ENCODE data around the gene KCMF1.
A peak's percentile ranks its signal among the peaks of the same experiment; 100 is the strongest.

Gene KCMF1

GRCh38 chr2:84956334-84957297, 14.3 kb upstream of the KCMF1 start:
- DNase-seq: no peak

DNA sequence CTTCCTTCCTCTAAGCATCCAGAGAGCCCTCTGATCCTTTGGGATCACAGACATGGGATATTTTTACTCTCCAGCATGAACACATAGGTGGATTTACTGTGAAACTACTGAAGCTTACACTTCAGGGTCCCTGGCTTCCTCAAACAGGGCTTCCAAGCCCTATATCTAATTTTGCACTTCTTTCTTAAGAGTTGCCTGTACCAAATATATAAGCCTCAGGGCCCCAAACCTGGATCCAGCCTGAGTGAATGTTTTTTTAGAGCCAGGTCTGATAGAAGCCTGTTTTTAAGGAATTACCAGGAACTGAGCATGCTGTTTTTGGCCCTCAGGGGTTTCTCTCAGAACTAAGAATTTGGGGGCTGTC, 13.2 kb upstream of the KCMF1 start:
- no peak for DNase-seq

- no peak for DNase-seq
These were observed 12.6 kb upstream of the KCMF1 start for GRCh38 chr2:84958135-84959059.

- DNase-seq: no peak
These were observed 11.8 kb upstream of the KCMF1 start for GRCh38 chr2:84959095-84959565.

DNA sequence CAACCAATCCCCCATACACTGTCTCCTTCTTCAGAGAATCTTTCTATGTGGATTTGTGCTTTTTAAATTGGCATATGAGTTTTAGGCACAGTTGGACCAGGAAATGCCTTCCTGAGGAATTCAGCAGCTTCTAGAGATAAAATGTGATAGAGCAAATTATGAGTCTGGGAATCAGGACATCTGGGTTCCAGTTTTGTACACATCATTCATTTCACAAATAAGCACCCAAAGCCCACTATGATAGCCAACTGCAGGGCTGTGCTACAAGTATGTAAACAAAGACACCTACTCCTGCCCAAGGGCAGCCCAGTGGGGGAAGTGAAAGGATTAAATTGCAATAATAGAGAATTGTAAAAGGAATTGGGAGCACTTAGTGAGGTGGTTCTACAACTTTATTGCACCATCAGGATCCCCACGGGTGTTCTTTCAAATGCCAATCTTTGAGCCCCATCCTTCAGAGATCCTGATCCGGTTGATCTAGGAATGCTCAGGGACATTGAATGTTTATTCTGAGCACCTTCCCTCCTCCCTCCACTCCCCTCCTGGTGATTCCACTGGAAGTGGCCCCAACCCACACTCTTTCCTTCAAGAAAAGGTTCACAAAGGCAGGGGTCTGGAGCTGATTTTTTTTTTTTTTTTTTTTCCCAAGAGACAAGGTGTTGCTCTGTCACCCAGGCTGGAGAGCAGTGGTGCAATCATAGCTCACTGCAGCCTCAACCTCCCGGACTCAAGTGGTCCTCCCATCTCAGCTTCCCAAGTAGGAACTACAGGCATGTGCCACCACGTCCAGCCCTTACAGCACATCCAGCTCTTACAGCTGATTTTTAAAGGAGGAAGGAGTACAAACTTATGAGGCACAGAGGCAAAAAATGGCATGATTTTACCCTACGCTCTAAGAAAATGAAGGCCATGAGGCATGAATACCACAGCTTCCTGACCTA, 11.1 kb upstream of the KCMF1 start:
- no peak for DNase-seq

GRCh38 chr2:84962917-84963316, 8.0 kb upstream of the KCMF1 start:
- DNase-seq: no peak

- DNase-seq: no peak
These were observed 7.7 kb upstream of the KCMF1 start for GRCh38 chr2:84963323-84963691.

- no peak for DNase-seq
These were observed 7.1 kb upstream of the KCMF1 start for GRCh38 chr2:84963692-84964405.

DNA sequence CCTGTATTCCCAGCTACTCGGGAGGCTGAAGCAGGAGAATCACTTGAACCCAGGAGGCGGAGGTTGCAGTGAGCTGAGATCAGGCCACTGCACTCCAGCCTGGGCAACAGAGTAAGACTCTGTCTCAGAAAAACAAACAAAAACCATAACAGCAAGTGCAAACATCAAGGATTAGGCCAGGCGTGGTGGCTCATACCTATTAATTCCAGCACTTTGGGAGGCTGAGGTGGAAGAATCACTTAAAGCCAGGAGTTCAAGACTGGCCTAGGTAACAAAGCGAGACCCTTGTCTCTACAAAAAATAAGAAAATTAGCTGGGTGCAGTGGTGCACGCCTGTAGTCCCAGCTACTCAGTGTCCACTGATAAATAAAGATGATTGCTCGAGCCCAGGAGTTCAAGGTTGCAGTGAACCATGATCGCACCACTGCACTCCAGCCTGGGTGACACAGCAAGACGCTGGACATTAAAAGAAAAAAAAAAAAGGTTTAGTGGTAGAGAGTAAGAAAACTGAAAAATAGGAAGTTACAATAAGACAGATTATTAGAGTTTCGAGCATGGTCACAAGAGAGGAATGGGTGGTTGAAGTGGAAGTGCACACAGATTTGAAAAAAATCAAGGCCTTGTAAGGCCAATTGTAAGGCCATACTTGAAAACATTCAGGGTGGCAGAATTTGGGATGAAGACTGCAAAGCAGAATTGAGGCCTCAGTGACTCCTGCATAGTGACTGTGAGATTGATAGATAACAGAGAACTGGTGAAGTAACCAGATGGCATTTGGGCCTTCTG, 6.4 kb upstream of the KCMF1 start:
- no peak for DNase-seq

DNA sequence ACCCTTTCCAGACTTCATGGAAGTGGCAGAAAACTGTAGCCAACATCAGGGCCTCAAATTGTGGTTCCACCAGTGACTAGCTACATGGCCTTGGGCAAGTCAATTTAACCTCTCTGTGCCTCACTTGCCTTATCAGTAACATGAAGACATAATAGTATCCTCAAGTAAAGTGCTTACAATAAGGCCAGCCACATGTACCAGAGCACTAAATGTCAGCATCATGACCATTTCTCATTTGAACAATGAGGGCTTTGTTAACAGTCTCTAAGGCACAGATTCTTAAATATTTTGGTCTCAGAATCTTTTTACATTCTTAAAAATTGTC, 5.8 kb upstream of the KCMF1 start:
- no peak for DNase-seq

DNA sequence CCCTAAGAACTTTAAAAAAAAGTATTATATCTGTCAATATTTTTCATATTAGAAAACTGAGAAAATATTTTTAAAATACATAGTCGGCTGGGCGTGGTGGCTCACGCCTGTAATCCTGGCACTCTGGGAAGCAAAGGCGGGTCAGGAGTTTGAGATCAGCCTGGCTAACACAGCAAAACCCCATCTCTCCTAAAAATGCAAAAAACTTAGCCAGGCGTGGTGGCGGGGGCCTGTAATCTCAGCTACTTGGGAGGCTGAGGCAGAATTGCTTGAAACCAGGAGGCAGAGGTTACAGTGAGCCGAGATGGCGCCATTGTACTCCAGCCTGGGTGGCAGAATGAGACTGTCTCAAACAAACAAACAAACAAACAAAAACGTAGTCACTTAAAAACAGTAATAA, 5.1 kb upstream of the KCMF1 start:
- no peak for DNase-seq

GRCh38 chr2:84966731-84967130, 4.2 kb upstream of the KCMF1 start:
- no peak for DNase-seq

GRCh38 chr2:84969511-84970209, 1.3 kb upstream of the KCMF1 start:
- DNase-seq: peak; percentile 19

GRCh38 chr2:84970210-84970867, 622 bp upstream of the KCMF1 start:
- peak; percentile 55 for DNase-seq

- peak; percentile 74 for DNase-seq
These were observed 697 bp downstream of the KCMF1 start for GRCh38 chr2:84971510-84972206.

GRCh38 chr2:84972207-84972783, 1.3 kb downstream of the KCMF1 start:
- DNase-seq: no peak

DNA sequence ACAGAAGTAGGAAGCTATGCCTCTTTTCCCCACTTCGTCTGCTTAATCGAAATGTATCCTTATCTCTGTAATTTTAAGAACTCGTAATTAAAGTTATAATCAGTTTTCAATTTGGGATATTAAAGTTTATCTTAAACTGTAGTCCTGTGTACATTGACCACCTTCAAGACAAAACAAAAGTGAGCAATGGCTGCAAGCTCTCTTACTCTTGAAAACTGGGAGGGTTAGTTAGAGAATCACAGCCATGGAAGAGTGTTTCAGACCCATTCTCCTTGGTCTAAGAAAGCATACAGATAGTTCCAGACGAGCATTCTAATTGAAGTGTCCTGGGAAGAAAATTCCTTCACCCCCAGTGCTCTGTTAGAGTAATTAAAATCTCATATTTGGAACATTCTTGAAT, 2.0 kb downstream of the KCMF1 start:
- no peak for DNase-seq

GRCh38 chr2:84980263-84980983, 9.5 kb downstream of the KCMF1 start:
- DNase-seq: no peak
